GM21367 (cell line): ENCODE measurements around the gene BEST2.
"Not testable (repeated sequence)": the region's sequence is repeated elsewhere in the genome, so short reads cannot be mapped to it uniquely, and the experiment has no call there.

Experiments used
- ATAC-seq: cut with Tn5 transposase; IDR thresholded peaks from one replicate; pipeline ENCODE4 v1.9.1; 2021; ENCODE audit not compliant: unreplicated experiment

BEST2 gene

GRCh38 chr19:12797141-12797587, 45.6 kb downstream of the BEST2 start:
- ATAC-seq: no peak

DNA sequence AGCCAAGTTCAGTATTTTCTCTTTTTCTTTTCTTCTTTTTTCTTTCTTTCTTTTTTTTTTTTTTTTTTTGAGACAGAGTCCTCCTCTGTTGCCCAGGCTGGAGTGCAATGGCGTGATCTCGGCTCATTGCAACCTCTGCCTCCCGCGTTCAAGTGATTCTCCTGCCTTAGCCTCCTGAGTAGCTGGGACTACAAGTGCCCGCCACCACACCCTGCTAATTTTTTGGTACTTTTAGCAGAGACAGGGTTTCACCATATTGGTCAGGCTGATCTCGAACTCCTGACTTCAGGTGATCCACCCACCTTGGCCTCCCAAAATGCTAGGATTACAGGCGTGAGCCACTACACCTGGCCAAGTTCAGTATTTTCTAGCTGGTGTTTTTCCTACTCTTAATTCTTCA, 46.0 kb downstream of the BEST2 start:
- not testable (repeated sequence) for ATAC-seq

DNA sequence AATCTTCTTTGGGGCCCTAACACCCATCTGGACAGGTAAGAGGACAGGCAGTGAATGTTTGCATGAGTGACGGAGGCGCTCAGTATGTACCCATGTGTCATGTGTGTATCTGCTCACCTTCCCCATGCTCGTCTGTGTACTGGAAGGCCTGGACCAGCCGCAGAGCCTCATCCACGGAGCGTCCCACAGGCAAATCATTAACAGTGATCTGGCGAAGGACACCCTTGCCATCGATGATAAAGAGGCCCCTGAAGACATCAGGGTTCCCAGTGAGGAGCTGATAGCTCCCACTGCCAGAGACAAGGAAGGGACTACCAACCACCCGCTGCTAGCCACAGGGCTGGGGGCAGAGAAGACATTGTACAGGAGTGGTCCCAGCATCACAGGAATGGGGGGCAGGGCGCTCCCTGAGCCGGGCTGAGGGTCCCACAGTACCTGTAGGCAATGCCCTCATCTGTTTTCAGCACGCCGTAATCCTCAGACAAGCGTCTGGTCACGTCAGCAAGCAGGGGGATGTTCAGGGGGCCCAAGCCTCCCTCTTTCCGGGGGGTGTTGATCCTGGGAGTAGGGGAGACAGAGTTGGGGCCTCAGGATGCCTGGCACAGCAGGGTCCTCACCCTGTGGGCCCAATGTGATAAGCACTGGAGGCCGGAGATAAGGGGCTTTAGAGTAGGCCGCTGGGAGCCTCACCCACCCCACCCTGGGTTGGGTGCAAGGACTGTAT, 48.3 kb downstream of the BEST2 start:
- ATAC-seq: no peak

DNA sequence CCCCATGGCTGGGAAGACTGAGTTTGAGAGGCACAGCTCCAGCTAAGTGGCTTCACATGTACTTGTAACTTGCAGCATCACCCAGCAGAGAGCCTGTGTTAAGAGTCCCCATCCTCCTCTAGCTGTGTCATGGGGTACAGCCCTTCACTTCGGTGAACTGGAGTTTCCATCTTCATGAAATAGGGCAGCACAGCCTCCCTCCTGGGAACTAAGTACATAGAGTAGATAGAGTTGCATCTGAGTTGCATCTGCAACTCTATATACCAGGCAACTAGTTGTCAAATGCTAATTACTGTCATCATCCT, 48.8 kb downstream of the BEST2 start:
- ATAC-seq: no peak

- no peak for ATAC-seq
Observed at GRCh38 chr19:12800923-12801465, 49.4 kb downstream of the BEST2 start.

DNA sequence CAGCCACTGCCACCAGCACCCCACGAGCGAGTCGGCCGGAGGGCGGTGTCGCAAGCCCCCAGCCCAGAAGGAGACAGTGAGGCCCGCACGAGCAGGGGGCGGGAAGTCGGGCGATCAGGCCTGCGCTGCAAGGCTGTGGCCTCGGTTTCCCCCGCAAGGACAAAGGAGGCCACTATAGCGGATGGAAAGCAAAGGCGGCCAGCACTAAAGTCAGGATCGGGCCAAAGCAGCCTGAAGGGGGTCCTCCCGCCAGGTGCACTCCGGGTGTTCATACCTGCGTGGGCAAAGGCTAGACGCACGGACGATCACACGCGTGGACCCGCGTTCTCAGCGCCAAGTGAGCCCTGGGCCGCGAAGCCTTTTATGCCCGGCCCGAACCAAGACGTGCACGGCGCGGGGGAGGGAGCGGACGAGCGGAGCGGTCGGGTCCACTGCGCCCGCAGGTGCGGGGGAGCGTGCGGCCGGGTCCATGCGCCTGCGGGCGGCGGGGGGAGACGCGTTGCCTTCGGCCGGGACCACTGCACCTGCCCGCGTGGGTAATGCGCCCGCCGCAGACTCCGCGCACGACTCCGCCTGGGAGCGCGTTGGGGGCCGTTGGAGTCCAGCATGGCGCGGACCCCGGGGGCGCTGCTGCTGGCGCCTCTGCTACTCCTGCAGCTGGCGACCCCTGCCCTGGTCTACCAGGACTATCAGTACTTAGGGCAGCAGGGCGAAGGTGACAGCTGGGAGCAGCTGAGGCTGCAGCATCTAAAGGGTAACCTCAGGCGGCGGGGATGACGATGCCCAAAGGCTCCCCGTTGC, 50.1 kb downstream of the BEST2 start, which contains the start of the genes PRDX2 and THSD8:
Gene PRDX2, minus strand, starts transcription at position 335 of the 801 bp plus-strand sequence. CDS start 539 bp downstream, outside the sequence.
Gene THSD8, plus strand, starts transcription at position 604 of the 801 bp plus-strand sequence. Its CDS starts 3 bp downstream, at position 607.
- ATAC-seq: no peak

DNA sequence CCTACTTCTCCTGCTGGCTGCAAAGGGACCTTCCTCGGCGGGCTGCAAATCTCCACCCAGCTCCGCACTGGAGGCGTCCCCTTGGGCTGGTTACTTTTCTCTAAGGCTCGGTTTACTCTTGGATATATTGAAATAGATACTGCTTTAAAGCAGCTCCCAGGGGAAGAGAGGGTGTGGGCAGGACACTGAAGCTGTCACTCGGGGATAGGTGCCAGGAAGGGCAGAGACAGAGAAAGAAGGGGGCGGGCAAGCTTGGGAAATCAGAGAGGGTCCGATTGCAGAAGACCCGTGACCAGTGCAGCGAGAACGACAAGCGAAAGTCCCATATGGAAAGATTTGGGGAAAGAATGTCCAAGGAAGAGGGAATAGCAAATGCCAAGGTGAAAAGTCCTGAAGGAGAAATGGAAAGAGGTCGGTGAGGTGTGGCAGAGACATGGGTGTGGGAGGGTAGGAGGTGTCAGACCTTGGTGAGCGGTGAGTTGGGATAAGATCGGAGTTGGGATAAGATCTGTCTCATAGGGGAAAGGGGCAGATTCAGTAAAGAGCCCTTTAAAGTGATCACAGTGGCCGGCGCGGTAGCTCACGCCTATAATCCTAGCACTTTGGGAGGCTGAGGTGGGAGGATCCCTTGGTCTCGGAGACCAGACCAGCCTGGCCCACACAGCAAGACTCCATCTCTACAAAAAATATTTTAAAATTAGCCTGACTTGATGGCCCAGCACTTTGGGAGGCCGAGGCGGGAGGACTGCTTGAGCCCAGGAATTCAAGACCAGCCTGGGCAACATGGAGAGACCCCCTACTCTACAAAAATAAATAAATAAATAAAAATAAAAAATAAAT, 50.9 kb downstream of the BEST2 start:
- no peak for ATAC-seq

DNA sequence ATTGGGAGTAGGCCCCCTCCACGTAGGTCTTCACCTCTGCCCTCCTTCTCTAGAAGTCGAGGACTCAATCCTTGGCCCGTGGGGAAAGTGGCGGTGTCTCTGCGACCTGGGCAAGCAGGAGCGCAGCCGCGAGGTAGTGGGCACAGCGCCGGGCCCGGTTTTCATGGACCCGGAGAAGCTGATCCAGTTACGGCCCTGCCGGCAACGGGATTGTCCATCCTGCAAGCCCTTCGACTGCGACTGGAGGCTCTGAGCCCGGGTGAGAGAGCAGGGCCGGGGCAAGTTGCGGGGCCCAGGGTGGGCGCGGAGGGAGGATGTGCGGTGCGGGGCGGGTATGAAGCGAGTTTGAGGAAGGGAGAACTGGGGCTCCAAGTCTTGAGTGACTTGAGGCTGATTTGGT, 52.5 kb downstream of the BEST2 start:
- ATAC-seq: no peak

- ATAC-seq: peak; percentile 47
Observed at GRCh38 chr19:12806242-12807081, 54.9 kb downstream of the BEST2 start, which contains the start of gene RNASEH2A. RNASEH2A (plus strand) TSS chr19:12806584; CDS start chr19:12806674, 90 bp downstream.
